Measurements from ENCODE around the gene TEAD3.
A peak's percentile ranks its signal among the peaks of the same experiment; 100 is the strongest.

TEAD3 gene

GRCh38 chr6:35512006-35512405 lies 15.1 kb upstream of the TEAD3 start:
- DNase-seq: no peak

- DNase-seq: no peak
Measured at GRCh38 chr6:35511562-35511941, 14.7 kb upstream of the TEAD3 start.

DNA sequence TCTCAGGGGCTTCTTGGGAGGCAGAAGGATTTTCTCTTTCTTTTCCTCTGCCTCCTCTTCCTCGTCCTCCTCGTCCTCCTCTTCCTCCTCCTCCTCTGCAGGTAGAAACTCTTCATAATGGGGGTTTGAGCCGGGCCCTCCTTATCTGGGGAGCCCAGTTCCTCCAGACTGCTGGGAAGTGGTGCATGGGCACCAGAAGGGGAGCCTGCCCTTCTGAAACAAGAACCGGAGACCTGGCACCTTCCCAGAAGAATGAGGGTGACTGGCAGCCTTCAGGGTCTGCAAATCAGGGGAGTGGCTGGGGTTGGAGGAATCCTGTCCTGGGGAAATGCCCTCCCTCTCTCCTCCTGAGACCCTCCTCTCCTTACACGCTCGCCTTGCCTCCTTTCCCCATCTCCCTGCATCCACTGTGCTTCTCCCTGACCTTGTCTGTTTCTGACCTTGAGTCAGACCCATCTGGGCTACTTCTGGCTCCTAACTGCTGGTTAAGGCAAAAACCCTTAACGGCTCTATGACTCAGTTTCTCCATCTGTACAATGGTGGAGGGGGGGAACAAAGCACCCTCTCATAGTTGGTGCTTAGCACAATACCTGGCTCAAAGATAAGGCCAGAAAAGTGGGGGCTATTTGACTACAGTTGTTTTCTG lies 14.2 kb upstream of the TEAD3 start:
- DNase-seq: no peak

- no peak for DNase-seq
Measured at GRCh38 chr6:35508542-35508941, 11.7 kb upstream of the TEAD3 start.

- DNase-seq: no peak
Measured at GRCh38 chr6:35508027-35508426, 11.1 kb upstream of the TEAD3 start.

- no peak for DNase-seq
Measured at GRCh38 chr6:35507221-35507620, 10.3 kb upstream of the TEAD3 start.

DNA sequence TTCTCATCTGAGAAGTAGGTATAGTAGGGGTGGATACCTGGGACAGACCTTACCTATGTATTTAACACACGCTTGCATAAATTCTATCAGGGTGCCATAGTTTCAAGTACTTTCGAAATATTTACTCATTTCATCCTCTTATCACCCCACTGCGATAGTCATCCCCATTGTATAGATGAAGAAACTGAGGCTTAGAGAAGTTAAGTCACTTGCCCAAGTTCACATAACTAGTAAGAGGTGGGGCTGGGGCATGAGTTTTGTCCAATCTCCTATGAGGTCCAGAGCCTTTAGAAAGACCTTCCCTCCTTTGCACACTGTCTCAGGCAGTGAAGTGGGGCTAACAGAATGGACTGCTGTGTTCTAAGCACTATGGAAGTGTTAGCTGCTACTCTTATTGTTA lies 9.7 kb upstream of the TEAD3 start:
- no peak for DNase-seq

DNA sequence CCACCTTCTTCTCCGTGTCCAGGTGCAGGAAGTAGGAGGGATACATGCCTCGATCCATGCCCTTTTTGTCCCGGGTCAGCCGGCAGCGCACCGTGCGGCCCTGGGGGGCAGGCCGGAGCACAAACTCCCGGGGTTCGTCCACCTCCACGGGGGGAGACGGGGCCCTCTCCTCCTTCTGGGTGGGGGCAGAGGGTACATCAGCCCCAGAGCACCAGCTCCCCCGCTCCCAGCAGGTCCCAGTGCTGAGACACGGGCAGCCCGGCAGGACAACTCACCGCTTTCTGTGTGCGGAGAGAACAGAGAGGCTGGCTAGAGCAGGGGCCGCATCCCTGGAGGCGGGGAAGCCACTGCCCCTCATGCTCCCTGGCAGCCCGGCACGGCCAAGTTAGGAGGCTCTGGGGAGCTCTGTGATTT lies 9.1 kb upstream of the TEAD3 start:
- no peak for DNase-seq

DNA sequence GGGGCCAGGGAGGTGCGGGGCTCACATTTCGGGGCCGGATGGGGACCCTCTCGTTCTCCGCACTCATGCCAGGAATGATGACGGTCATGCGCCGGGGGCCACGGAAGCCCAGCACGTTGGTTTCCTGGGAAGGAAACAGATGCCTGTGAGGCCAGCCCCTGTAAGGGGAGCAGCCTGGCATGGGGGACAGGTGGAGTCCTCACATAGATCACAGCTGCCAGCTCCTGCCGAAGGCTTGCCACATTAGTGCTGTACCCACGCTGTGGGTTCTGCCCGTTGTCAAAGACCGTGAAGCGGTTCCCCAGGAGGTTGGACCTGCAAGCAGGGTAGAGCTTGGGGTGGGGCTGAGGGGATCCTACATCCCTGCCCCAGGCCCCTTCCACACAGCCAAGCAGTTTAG lies 6.7 kb upstream of the TEAD3 start:
- no peak for DNase-seq

DNA sequence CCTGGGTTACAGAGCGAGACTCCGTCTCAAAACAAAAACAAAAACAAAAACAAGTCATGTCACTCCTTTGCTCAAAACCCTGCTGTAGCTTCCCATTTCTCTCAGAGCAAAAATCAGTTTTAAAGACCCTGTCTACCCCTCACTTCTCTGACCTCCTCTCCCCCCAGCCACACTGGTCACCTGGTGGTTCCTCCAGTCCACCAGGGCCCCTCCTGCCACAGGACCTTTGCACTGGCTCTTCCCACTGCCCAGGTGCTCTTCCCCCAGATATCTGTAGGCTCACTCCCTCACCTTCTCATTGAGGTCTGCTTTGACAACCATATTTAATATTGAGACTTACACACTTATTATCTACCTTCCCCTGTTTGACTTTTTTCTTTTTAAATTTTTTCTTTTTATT lies 4.9 kb upstream of the TEAD3 start:
- no peak for DNase-seq

- DNase-seq: no peak
Measured at GRCh38 chr6:35500782-35501181, 3.9 kb upstream of the TEAD3 start.

- DNase-seq: no peak
Measured at GRCh38 chr6:35499372-35499771, 2.5 kb upstream of the TEAD3 start.

GRCh38 chr6:35498422-35499067 lies 1.7 kb upstream of the TEAD3 start:
- DNase-seq: no peak

DNA sequence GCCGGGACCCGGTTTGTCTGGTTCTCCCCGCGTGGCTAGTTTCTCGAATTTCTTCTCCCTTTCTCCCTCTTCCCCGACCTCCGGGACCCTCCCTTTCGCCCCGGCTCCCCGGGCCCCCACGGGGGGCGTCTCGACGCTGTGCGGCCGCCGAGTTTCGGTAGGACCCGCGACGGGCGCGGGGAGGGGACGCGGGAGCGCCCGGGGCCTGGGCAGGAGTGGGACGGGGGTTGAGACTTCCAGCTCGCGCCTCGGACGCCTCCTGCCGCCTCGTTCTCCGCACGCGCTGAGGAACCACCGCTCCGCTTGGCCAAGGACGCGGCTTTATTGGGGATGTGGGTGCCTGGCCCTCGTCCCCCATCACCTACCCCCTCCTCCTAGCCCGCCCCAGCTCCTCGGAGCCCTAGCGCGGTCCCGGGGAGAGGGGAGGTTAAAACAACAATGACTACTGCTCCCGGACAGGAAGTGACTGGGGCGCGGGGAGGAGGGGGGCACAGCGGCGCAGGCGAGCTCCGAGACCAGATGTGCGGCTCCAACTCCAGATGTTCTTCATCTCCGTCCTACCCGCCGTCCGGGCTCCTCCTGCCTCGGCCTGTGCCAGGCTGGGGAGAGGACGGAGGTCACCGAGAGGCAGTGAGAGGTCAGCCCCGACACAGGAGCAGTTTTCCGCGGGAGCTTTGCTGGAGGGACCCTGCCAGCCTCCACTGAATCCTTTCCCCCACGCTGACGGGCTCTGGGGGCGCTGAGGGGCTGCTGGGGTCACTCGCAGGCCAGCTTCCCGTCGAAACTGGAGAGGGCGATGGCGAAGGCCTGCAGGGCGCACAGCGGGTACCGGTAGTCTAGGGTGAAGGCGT lies 917 bp upstream of the TEAD3 start:
- peak; percentile 33 for DNase-seq

GRCh38 chr6:35496036-35496840 lies 641 bp downstream of the TEAD3 start:
- DNase-seq: no peak

GRCh38 chr6:35495258-35496035 lies 1.4 kb downstream of the TEAD3 start:
- no peak for DNase-seq

- DNase-seq: no peak
Measured at GRCh38 chr6:35494161-35494563, 2.7 kb downstream of the TEAD3 start.

GRCh38 chr6:35493307-35493983 lies 3.4 kb downstream of the TEAD3 start:
- no peak for DNase-seq

DNA sequence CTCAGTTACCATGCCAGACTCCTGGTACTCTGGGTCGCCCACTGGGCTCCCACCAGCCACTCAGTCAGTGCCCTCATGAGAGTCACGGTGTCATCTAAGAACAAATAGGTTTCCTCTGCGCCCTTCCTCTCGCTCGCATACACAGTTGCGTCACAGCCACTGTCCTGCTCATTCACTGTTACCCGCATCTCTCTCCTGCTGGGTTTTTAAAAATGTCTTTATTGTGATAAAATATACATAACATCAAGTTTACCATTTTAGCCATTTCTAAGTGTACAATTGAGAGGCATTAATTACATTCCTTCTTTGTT lies 4.0 kb downstream of the TEAD3 start:
- no peak for DNase-seq

- DNase-seq: no peak
Measured at GRCh38 chr6:35492258-35492973, 4.5 kb downstream of the TEAD3 start.

DNA sequence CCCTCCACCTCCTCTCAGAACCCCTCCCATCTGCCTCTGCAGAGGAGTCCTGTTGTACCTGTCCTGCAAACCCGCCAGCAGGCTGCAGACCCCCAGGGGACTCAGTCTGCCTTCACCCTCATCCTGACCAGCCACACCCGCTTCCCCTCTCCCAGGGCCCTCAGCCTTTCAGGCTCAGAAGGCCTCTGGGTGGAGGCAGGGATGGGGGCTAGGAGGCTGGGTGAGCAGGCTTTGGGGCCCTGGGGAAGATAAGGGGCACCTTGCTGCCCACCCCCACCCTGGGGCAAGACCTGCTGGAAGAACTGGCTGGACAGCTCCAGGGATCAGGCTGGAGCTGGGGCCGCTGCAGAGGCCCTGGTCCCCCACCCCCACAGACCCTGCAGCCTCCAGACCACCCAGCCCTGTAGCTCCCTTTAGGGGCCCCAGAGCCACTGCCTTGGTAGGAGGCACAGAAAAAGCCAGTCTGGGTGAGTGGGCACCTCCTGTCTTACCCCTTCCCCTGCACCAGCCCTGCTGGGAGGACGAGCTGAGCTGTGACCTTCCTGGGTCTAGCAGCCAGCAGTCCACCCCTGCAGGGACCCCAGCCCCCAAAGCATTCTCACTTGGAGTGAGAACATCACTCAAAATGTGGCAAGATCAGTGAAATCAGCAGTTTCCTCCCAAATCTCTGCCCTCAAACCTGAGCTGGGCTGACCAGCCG lies 5.2 kb downstream of the TEAD3 start:
- DNase-seq: no peak

All from activated CD4-positive, alpha-beta T cell treated with anti-CD3 and anti-CD28 coated beads, Interleukin-2, Interleukin-6, amounts not matched to agents 100 ng/mL and 50 ng/mL, durations not matched to agents 16 hours and 8 hours (primary cell).